GM18505 (cell line): ENCODE data around the gene LTF.
A peak's percentile ranks its signal among the peaks of the same experiment; 100 is the strongest.
"Not testable (repeated sequence)": the region's sequence is repeated elsewhere in the genome, so short reads cannot be mapped to it uniquely, and the experiment has no call there.

Source experiments
- ATAC-seq: cut with Tn5 transposase; IDR thresholded peaks from one replicate; pipeline ENCODE4 v1.9.1; 2021; ENCODE audit not compliant: unreplicated experiment
- POLR2A ChIP-seq: IDR thresholded peaks from 4 replicates; pipeline ENCODE4 v1.6.1; 2011; ENCODE audit warnings: borderline replicate concordance; ENCODE audit not compliant: insufficient read depth, insufficient read length; ENCODE audit errors: extremely low read depth

LTF gene

GRCh38 chr3:46497556-46498265, 33.0 kb upstream of the LTF start, which contains the start of gene RTP3:
TSS of gene RTP3 (plus strand) at chr3:46497976. CDS start at chr3:46498063, 87 bp downstream.
- TF ChIP-seq POLR2A = no peak
- ATAC-seq = no peak

GRCh38 chr3:46496746-46497555, 32.2 kb upstream of the LTF start:
- TF ChIP-seq POLR2A = no peak
- no peak for ATAC-seq

- TF ChIP-seq POLR2A = no peak
- ATAC-seq = no peak
These were observed 31.3 kb upstream of the LTF start for GRCh38 chr3:46495901-46496456.

- ATAC-seq = not testable (repeated sequence)
These were observed 29.8 kb upstream of the LTF start for GRCh38 chr3:46494491-46494890.

- ATAC-seq = no peak
These were observed 28.3 kb upstream of the LTF start for GRCh38 chr3:46492890-46493547.

GRCh38 chr3:46491089-46492070, 26.7 kb upstream of the LTF start:
- no peak for ATAC-seq
- TF ChIP-seq POLR2A = no peak

More at GRCh38 chr3:46492890-46493547, 28.3 kb upstream of the LTF start:
- TF ChIP-seq POLR2A = no peak

- no peak for TF ChIP-seq POLR2A
- ATAC-seq = no peak
These were observed 25.8 kb upstream of the LTF start for GRCh38 chr3:46490338-46491084.

- no peak for ATAC-seq
- no peak for TF ChIP-seq POLR2A
These were observed 25.2 kb upstream of the LTF start for GRCh38 chr3:46489875-46490274.

GRCh38 chr3:46489381-46489780, 24.7 kb upstream of the LTF start:
- ATAC-seq = no peak
- TF ChIP-seq POLR2A = no peak

- ATAC-seq = peak; percentile 77
- TF ChIP-seq POLR2A = no peak
These were observed 24.1 kb upstream of the LTF start for GRCh38 chr3:46488735-46489361.

GRCh38 chr3:46485779-46486175, 21.1 kb upstream of the LTF start:
- no peak for ATAC-seq
- TF ChIP-seq POLR2A = no peak
